HEK293 (cell line): ENCODE results near the gene SPEM2.
A peak's percentile ranks its signal among the peaks of the same experiment; 100 is the strongest.

Source experiments
- CTCF ChIA-PET: fragments of 350-600 bp; formaldehyde crosslinking; extraction: SDS; loops from one replicate; lab custom pipeline; 2021; ENCODE audit warnings: antibody characterized with exemption; lab: Yijun Ruan, JAX
- POLR2A ChIA-PET: fragments of 300-600 bp; formaldehyde crosslinking; extraction: SDS; loops from one replicate; lab custom pipeline; 2020; ENCODE audit warnings: antibody characterized with exemption, inconsistent platforms; lab: Yijun Ruan, JAX
- H3K27ac ChIP-seq: fragments of 200-500 bp; sonication (Bioruptor generic); 2 replicates; pipeline ENCODE4 v1.5.1; 2014; ENCODE audit warnings: low read depth, low read length, control low read depth, inconsistent platforms; ENCODE audit errors: extremely low read depth
- H3K36me3 ChIP-seq, 2 experiments: fragments of 200-500 bp in 1 of 2; sonication (Bioruptor generic) in 1 of 2; 1 replicate in 1 of 2; 2 replicates in 1 of 2; pipeline ENCODE4 v1.5.1; 2014 to 2017; ENCODE audit warnings: inconsistent platforms in 2 of 2, low read length in 2 of 2; ENCODE audit not compliant: control insufficient read depth in 2 of 2, insufficient read depth in 1 of 2
- H3K4me1 ChIP-seq: fragments of 200-500 bp; sonication (Bioruptor generic); 2 replicates; pipeline ENCODE4 v1.5.1; 2014; ENCODE audit warnings: mild to moderate bottlenecking, low read length, inconsistent platforms; ENCODE audit not compliant: control insufficient read depth, insufficient read depth
- H3K4me3 ChIP-seq: 2 replicates; pipeline ENCODE4 v1.5.1; 2011; ENCODE audit warnings: low read depth, mild to moderate bottlenecking, control low read depth, low read length, moderate library complexity
- H3K9me3 ChIP-seq: fragments of 200-500 bp; sonication (Bioruptor generic); 2 replicates; pipeline ENCODE4 v1.5.1; 2014; ENCODE audit warnings: low read depth, low read length, inconsistent platforms; ENCODE audit not compliant: control insufficient read depth, insufficient read depth
- BCL11B ChIP-seq: fragments of 450-650 bp; formaldehyde crosslinking; IDR thresholded peaks from 2 replicates; pipeline ENCODE4 v1.5.1; 2016; ENCODE audit warnings: low read depth, missing biosample characterization, missing genetic modification characterization
- IKZF3 ChIP-seq: fragments of 450-650 bp; IDR thresholded peaks from 2 replicates; pipeline ENCODE4 v1.5.0; 2018; ENCODE audit warnings: missing biosample characterization, mild to moderate bottlenecking, missing genetic modification characterization, moderate library complexity
- ZNF121 ChIP-seq: fragments of 450-650 bp; formaldehyde crosslinking; IDR thresholded peaks from 2 replicates; pipeline ENCODE4 v1.5.1; 2016; ENCODE audit warnings: missing biosample characterization, missing genetic modification characterization
- ZNF132 ChIP-seq: fragments of 450-650 bp; formaldehyde crosslinking; IDR thresholded peaks from 2 replicates; pipeline ENCODE4 v1.5.1; 2017; ENCODE audit warnings: missing biosample characterization, missing genetic modification characterization, borderline replicate concordance
- ZNF184 ChIP-seq: fragments of 450-650 bp; IDR thresholded peaks from 2 replicates; pipeline ENCODE4 v1.5.1; 2018; ENCODE audit warnings: missing biosample characterization, mild to moderate bottlenecking, missing genetic modification characterization
- ZNF335 ChIP-seq: fragments of 450-650 bp; formaldehyde crosslinking; conservative IDR thresholded peaks from 2 replicates; pipeline ENCODE4 v1.5.1; 2016; ENCODE audit warnings: missing biosample characterization, missing genetic modification characterization
- ZNF366 ChIP-seq: fragments of 450-650 bp; formaldehyde crosslinking; conservative IDR thresholded peaks from 2 replicates; pipeline ENCODE4 v1.5.1; 2016; ENCODE audit warnings: missing biosample characterization, missing genetic modification characterization
- ZNF548 ChIP-seq: fragments of 450-650 bp; formaldehyde crosslinking; IDR thresholded peaks from 2 replicates; pipeline ENCODE4 v1.5.1; 2016; ENCODE audit warnings: missing biosample characterization, missing genetic modification characterization
- ZNF571 ChIP-seq: fragments of 450-650 bp; formaldehyde crosslinking; IDR thresholded peaks from 2 replicates; pipeline ENCODE4 v1.5.0; 2017; ENCODE audit warnings: missing biosample characterization, missing genetic modification characterization
- ZNF596 ChIP-seq: fragments of 450-650 bp; IDR thresholded peaks from 2 replicates; pipeline ENCODE4 v1.5.0; 2018; ENCODE audit warnings: missing biosample characterization, mild to moderate bottlenecking, missing genetic modification characterization, moderate library complexity
- ZNF76 ChIP-seq: fragments of 450-650 bp; formaldehyde crosslinking; IDR thresholded peaks from 2 replicates; pipeline ENCODE4; 2016; ENCODE audit warnings: low read depth, missing biosample characterization, missing genetic modification characterization, borderline replicate concordance
- ZNF792 ChIP-seq: fragments of 450-650 bp; formaldehyde crosslinking; IDR thresholded peaks from 2 replicates; pipeline ENCODE4 v1.5.1; 2016; ENCODE audit warnings: missing biosample characterization, missing genetic modification characterization
- TF ChIP-seq, protein P1 (sequence below): fragments of 450-650 bp; formaldehyde crosslinking; IDR thresholded peaks from 2 replicates; pipeline ENCODE4 v1.5.1; 2016; ENCODE audit warnings: missing biosample characterization, missing genetic modification characterization, borderline replicate concordance
- TF ChIP-seq, protein P2 (sequence below): fragments of 450-650 bp; formaldehyde crosslinking; IDR thresholded peaks from 2 replicates; pipeline ENCODE4 v1.5.1; 2016; ENCODE audit warnings: missing biosample characterization, missing genetic modification characterization
- TF ChIP-seq, protein P3 (sequence below): fragments of 450-650 bp; formaldehyde crosslinking; IDR thresholded peaks from 2 replicates; pipeline ENCODE4 v1.5.1; 2016; ENCODE audit warnings: missing biosample characterization, missing genetic modification characterization, borderline replicate concordance

Gene SPEM2

DNA sequence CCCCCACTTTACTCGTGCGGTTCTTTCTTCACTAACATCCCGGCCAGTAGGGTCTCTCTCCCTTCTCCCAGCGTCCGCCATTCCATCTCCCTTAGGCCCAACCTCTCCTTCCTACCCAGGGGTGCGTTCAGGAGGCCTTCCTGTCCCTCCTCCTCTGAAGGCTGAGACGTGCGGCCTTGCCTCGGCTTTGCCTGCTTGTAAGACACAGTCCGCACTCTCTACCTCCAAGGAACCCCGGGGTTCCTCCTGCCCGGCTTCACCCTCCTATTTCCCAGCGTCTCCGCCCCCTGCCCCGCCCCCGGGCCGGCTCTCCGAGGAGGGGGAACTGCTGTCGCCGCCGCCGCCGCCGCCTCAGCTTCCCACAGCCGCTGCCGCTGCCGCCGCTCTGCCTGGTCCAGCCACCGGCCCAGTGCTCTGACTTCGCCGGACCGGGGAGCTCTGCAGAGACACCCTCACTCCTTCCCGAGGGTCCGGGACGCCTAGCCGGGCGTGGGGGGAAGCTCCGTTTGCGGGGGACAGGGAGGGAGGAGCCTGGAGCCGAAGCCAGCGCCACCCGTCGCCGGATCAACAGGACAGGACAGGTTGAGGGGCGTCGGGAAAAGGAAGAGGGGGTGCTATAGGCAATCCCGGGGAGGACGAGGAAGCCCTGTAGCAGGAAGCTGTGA, 12.7 kb downstream of the SPEM2 start (continued):
- TF ChIP-seq ZNF596 (tag by site-specific recombination) (no peak), ZNF548 (tag by site-specific recombination) (no peak), ZNF132 (tag by site-specific recombination) (no peak)
- TF ChIP-seq, protein P1, sequence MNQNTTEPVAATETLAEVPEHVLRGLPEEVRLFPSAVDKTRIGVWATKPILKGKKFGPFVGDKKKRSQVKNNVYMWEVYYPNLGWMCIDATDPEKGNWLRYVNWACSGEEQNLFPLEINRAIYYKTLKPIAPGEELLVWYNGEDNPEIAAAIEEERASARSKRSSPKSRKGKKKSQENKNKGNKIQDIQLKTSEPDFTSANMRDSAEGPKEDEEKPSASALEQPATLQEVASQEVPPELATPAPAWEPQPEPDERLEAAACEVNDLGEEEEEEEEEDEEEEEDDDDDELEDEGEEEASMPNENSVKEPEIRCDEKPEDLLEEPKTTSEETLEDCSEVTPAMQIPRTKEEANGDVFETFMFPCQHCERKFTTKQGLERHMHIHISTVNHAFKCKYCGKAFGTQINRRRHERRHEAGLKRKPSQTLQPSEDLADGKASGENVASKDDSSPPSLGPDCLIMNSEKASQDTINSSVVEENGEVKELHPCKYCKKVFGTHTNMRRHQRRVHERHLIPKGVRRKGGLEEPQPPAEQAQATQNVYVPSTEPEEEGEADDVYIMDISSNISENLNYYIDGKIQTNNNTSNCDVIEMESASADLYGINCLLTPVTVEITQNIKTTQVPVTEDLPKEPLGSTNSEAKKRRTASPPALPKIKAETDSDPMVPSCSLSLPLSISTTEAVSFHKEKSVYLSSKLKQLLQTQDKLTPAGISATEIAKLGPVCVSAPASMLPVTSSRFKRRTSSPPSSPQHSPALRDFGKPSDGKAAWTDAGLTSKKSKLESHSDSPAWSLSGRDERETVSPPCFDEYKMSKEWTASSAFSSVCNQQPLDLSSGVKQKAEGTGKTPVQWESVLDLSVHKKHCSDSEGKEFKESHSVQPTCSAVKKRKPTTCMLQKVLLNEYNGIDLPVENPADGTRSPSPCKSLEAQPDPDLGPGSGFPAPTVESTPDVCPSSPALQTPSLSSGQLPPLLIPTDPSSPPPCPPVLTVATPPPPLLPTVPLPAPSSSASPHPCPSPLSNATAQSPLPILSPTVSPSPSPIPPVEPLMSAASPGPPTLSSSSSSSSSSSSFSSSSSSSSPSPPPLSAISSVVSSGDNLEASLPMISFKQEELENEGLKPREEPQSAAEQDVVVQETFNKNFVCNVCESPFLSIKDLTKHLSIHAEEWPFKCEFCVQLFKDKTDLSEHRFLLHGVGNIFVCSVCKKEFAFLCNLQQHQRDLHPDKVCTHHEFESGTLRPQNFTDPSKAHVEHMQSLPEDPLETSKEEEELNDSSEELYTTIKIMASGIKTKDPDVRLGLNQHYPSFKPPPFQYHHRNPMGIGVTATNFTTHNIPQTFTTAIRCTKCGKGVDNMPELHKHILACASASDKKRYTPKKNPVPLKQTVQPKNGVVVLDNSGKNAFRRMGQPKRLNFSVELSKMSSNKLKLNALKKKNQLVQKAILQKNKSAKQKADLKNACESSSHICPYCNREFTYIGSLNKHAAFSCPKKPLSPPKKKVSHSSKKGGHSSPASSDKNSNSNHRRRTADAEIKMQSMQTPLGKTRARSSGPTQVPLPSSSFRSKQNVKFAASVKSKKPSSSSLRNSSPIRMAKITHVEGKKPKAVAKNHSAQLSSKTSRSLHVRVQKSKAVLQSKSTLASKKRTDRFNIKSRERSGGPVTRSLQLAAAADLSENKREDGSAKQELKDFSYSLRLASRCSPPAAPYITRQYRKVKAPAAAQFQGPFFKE (tag by site-specific recombination) = no peak

DNA sequence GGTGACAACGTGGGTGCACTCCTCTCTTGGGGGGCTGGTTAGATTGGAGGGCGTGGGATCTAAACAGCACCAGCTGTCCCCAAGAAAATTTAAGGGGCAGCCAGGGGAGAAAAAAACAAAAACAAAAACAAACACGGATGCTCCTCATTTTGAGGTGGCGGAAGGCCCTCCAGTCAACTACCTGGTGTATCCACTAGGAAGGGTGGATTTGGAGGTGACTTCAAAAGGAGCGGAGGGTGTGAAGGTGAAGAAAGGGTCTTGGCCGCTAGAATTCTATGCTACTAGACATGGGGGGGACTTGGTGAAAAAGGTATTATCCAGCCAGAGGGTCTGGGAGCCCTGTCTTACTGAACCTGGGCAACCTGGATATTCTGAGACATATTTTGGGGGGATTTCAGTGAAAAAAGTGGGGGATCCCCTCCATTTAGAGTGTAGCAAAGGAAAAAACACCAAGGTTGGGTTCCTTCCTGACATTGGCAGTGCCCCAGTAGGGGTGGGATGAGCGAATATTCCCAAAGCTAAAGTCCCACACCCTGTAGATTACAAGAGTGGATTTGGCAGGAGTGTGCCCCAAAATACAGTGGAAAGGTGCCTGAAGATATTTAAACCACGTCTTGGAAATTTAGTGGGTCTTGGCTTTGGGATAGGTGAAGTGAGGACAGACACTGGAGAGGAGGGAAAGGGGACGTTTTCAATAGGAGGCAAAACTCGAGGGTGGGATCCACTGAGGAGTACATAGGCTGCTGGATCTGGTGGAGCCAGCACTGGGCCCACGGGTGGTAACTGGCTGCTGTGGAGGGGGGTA, 13.4 kb downstream of the SPEM2 start:
- TF ChIP-seq BCL11B (tag by site-specific recombination) (no peak), ZNF121 (tag by site-specific recombination) (no peak), ZNF792 (tag by site-specific recombination) (no peak), ZNF366 (tag by site-specific recombination) (no peak), ZNF184 (tag by site-specific recombination) (no peak), IKZF3 (tag by site-specific recombination) (peak; percentile 12; the same call in 1 of the 2 replicates), ZNF335 (tag by site-specific recombination) (peak; percentile 63), ZNF76 (no peak), ZNF571 (no peak)
- TF ChIP-seq, protein P2, sequence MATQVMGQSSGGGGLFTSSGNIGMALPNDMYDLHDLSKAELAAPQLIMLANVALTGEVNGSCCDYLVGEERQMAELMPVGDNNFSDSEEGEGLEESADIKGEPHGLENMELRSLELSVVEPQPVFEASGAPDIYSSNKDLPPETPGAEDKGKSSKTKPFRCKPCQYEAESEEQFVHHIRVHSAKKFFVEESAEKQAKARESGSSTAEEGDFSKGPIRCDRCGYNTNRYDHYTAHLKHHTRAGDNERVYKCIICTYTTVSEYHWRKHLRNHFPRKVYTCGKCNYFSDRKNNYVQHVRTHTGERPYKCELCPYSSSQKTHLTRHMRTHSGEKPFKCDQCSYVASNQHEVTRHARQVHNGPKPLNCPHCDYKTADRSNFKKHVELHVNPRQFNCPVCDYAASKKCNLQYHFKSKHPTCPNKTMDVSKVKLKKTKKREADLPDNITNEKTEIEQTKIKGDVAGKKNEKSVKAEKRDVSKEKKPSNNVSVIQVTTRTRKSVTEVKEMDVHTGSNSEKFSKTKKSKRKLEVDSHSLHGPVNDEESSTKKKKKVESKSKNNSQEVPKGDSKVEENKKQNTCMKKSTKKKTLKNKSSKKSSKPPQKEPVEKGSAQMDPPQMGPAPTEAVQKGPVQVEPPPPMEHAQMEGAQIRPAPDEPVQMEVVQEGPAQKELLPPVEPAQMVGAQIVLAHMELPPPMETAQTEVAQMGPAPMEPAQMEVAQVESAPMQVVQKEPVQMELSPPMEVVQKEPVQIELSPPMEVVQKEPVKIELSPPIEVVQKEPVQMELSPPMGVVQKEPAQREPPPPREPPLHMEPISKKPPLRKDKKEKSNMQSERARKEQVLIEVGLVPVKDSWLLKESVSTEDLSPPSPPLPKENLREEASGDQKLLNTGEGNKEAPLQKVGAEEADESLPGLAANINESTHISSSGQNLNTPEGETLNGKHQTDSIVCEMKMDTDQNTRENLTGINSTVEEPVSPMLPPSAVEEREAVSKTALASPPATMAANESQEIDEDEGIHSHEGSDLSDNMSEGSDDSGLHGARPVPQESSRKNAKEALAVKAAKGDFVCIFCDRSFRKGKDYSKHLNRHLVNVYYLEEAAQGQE (tag by site-specific recombination) = no peak
- TF ChIP-seq, protein P3, sequence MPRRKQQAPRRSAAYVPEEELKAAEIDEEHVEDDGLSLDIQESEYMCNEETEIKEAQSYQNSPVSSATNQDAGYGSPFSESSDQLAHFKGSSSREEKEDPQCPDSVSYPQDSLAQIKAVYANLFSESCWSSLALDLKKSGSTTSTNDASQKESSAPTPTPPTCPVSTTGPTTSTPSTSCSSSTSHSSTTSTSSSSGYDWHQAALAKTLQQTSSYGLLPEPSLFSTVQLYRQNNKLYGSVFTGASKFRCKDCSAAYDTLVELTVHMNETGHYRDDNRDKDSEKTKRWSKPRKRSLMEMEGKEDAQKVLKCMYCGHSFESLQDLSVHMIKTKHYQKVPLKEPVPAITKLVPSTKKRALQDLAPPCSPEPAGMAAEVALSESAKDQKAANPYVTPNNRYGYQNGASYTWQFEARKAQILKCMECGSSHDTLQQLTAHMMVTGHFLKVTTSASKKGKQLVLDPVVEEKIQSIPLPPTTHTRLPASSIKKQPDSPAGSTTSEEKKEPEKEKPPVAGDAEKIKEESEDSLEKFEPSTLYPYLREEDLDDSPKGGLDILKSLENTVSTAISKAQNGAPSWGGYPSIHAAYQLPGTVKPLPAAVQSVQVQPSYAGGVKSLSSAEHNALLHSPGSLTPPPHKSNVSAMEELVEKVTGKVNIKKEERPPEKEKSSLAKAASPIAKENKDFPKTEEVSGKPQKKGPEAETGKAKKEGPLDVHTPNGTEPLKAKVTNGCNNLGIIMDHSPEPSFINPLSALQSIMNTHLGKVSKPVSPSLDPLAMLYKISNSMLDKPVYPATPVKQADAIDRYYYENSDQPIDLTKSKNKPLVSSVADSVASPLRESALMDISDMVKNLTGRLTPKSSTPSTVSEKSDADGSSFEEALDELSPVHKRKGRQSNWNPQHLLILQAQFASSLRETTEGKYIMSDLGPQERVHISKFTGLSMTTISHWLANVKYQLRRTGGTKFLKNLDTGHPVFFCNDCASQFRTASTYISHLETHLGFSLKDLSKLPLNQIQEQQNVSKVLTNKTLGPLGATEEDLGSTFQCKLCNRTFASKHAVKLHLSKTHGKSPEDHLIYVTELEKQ (tag by site-specific recombination) = no peak
- POLR2A ChIA-PET = interaction anchor here (0.5 to 3.1 kb wide), 3 partner anchors 35 to 756 kb away, joined by 3 to 21 read pairs (median 4); partner anchors contain the start of genes POLR2A and TMEM256
- H3K4me3 ChIP-seq = no peak overlapping the region
- no peaks in the 10 kb centered on the region for H3K9me3 ChIP-seq
- CTCF ChIA-PET = interaction anchor here (0.8 to 3.8 kb wide), 3 partner anchors 37 to 122 kb away, joined by 3 to 18 read pairs (median 3); partner anchors contain the start of gene TMEM95
- H3K36me3 ChIP-seq = no peaks in the 10 kb centered on the region
- no peak overlapping the region for H3K27ac ChIP-seq
- H3K4me1 ChIP-seq = peaks cover 18% of the 10 kb centered on the region
